Common myeloid progenitor, CD34-positive (primary cell): Measurements from ENCODE around the gene LY6G6C.

ENCODE experiments used
- CTCF ChIA-PET: fragments of 350-600 bp; sonication (Branson Sonifier 250); formaldehyde crosslinking; loops from one replicate; lab custom pipeline; 2021; ENCODE audit warnings: antibody characterized with exemption; lab: Charles Lee
- POLR2A ChIA-PET: fragments of 350-600 bp; sonication (Branson Sonifier 250); formaldehyde crosslinking; loops from one replicate; lab custom pipeline; 2021; ENCODE audit warnings: antibody characterized with exemption; lab: Charles Lee
- DNase-seq, 3 donors: peaks; one replicate each; pipeline versions ENCODE4 v3.0.0 to v3.0.0-alpha.2; 2013
- H3K27ac ChIP-seq, 2 experiments: 1 replicate in 1 of 2; 2 replicates in 1 of 2; pipeline ENCODE4 v1.7.0; 2013; ENCODE audit warnings: inconsistent platforms in 2 of 2, low read length in 2 of 2, mild to moderate bottlenecking in 2 of 2, low read depth in 1 of 2, moderate library complexity in 1 of 2; ENCODE audit not compliant: severe bottlenecking in 2 of 2, insufficient read depth in 1 of 2, poor library complexity in 1 of 2
- H3K27me3 ChIP-seq, 5 experiments: replicated peaks in 2 of 5; 1 replicate in 3 of 5; 2 replicates in 2 of 5; pipeline versions ENCODE4 v1.6.1 to v1.7.0; 2013; ENCODE audit warnings: low read length in 4 of 5, mild to moderate bottlenecking in 2 of 5, moderate library complexity in 2 of 5, inconsistent platforms in 1 of 5; ENCODE audit not compliant: insufficient read depth in 5 of 5, control insufficient read depth in 4 of 5
- H3K36me3 ChIP-seq, 4 experiments: 1 replicate in 2 of 4; 2 replicates in 2 of 4; pipeline versions ENCODE4 v1.6.1 to v1.7.0; 2013; ENCODE audit warnings: low read length in 3 of 4, control low read depth in 1 of 4, mild to moderate bottlenecking in 1 of 4; ENCODE audit not compliant: control insufficient read depth in 4 of 4, insufficient read depth in 4 of 4
- H3K4me1 ChIP-seq, 4 experiments: 1 replicate in 3 of 4; 2 replicates in 1 of 4; pipeline versions ENCODE4 v1.6.1 to v1.7.1; 2013; ENCODE audit warnings: low read length in 3 of 4, mild to moderate bottlenecking in 3 of 4, control low read depth in 1 of 4, inconsistent platforms in 1 of 4, moderate library complexity in 1 of 4; ENCODE audit not compliant: control insufficient read depth in 4 of 4, insufficient read depth in 4 of 4; ENCODE audit errors: control extremely low read depth in 1 of 4
- H3K4me3 ChIP-seq, 7 experiments: 1 replicate in 4 of 7; 2 replicates in 3 of 7; pipeline versions ENCODE4 v1.5.1 to v1.7.0; 2013; ENCODE audit warnings: mild to moderate bottlenecking in 7 of 7, low read length in 6 of 7, moderate library complexity in 6 of 7, inconsistent platforms in 2 of 7, low read depth in 2 of 7, control low read depth in 1 of 7; ENCODE audit not compliant: insufficient read depth in 4 of 7, control insufficient read depth in 1 of 7; ENCODE audit errors: extremely low read depth in 1 of 7
- H3K9me3 ChIP-seq, 5 experiments: 1 replicate in 4 of 5; 2 replicates in 1 of 5; pipeline versions ENCODE4 v1.6.1 to v1.7.1; 2013; ENCODE audit warnings: low read length in 4 of 5, mild to moderate bottlenecking in 2 of 5, inconsistent platforms in 1 of 5, low read depth in 1 of 5, moderate library complexity in 1 of 5; ENCODE audit not compliant: control insufficient read depth in 4 of 5, insufficient read depth in 2 of 5; ENCODE audit errors: control extremely low read depth in 1 of 5
- WGBS: methylation state at CpG from one replicate; pipeline ENCODE4 v1.1.5; 2013; ENCODE audit not compliant: insufficient coverage; 5-methylcytosine and 5-hydroxymethylcytosine counted together

Gene LY6G6C

DNA sequence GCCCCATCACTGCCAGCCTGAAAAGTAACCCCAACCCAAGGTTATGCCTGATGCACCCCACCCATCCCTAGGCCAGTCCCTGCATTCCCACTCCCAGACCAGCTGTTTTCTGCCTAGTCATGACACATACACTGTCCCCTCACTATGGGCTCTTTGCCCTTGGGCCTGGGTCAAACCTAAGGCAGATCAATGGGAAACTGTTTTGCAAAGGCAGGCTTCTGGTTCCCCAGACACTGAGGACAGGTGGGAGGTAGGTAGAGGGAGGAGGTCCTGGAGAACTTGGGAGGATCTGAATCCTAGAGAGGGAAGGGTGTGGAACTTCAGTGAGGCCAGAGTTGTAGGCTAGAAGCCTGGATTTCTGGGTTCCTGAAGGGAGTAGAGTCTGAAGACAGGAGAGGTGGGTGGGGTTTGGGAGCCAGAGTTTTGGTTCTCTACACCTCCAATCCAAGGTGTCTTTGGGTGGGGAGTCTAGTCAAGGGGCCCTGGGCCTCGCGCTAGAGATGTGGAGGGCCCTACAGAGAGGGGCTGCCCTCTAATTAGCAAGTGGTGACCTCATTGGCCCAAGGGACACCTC, 12.8 kb upstream of the LY6G6C start:
- POLR2A ChIA-PET, result interaction anchor here (1.3 to 2.2 kb wide), 2 partner anchors 72 to 128 kb away, joined by 4 to 7 read pairs; partner anchors contain the start of genes LSM2 and NEU1
- Histone ChIP-seq H3K9me3 (no peaks in the 10 kb centered on the region), H3K27me3 (no peaks in the 10 kb centered on the region), H3K4me3 (peak overlapping the region; percentile 80 to 100 (median 96)), H3K4me1 (peaks cover 17 to 71% (median 61%) of the 10 kb centered on the region in 4 experiments), H3K27ac (peak overlapping the region; percentile 99), H3K36me3 (peaks cover 11 to 39% (median 28%) of the 10 kb centered on the region in 4 experiments)
- CTCF ChIA-PET, result interaction anchor here (0.9 to 19.7 kb wide), 4 partner anchors 20 to 84 kb away, joined by 3 to 268 read pairs (median 6); partner anchors contain the start of gene SAPCD1
- no CpG with 5 or more reads among the region's 2 CpGs for WGBS
- DNase-seq, result no peak

DNA sequence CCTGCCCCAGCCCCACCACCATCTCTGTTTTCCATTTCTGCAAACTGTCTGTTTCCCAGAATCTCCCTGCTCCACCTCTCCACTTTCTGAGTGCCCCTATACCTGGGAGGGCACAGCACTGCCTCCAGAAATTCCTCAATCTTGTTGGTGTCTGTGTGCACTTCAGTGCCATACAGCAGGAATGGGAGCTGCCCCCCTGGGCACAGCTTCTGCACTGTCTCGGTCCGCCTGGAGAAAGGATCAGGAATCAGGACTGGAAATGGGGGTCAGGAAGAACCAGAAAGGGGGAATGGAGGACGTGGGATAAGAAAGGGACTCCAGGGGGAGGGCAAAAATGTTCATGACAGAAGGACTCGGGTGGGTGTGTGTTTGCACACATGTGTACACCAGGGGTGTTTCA, 12.2 kb upstream of the LY6G6C start:
- peaks cover 12 to 72% (median 60%) of the 10 kb centered on the region in 4 experiments for H3K4me1 ChIP-seq
- no peaks in the 10 kb centered on the region for H3K9me3 ChIP-seq
- no peak for DNase-seq
- ChIA-PET CTCF (interaction anchor here (0.9 to 19.7 kb wide), 4 partner anchors 10 to 84 kb away, joined by 3 to 268 read pairs (median 6); partner anchors contain the start of gene SAPCD1), POLR2A (interaction anchor here (0.6 kb wide), 1 partner anchor 536 kb away, joined by 3 read pairs; no protein-coding TSS in a partner anchor)
- peak overlapping the region; percentile 99 for H3K27ac ChIP-seq
- 94% methylated on average over 4 of the region's 4 CpGs for WGBS
- H3K36me3 ChIP-seq, result peaks cover 11 to 39% (median 28%) of the 10 kb centered on the region in 4 experiments
- H3K27me3 ChIP-seq, result no peaks in the 10 kb centered on the region
- H3K4me3 ChIP-seq, result peak overlapping the region in 6 of 7 experiments; percentile 26 to 100 (median 96)

DNA sequence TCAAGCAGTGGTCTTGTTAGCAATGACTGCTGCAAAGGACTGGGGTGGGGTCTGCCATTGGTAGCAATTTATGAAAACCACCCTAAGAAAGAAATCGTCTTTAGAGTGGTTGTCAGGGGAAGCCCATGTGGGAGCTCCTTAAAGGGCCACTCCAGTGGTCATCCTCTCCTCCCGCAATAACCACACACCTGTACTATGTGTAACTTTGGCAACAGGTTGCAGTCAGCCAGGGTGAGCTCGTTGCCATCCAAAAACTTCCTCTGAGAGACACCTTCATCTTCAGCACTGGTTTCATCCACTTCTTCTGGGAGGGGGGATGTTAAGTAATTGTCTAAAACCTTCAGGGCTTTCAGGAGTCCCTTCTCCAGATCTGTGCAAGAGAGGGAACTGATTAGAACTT, 10.5 kb upstream of the LY6G6C start:
- Histone ChIP-seq H3K9me3 (no peaks in the 10 kb centered on the region), H3K4me1 (peaks cover 10 to 72% (median 61%) of the 10 kb centered on the region in 4 experiments), H3K27ac (no peak overlapping the region), H3K27me3 (no peaks in the 10 kb centered on the region), H3K36me3 (peaks cover 11 to 41% (median 32%) of the 10 kb centered on the region in 4 experiments), H3K4me3 (no peak overlapping the region)
- ChIA-PET CTCF (interaction anchor here (0.6 to 19.7 kb wide), 7 partner anchors 9 to 94 kb away, joined by 3 to 268 read pairs (median 3); partner anchors contain the start of genes LY6G5C and SAPCD1), POLR2A (interaction anchor here (1.1 kb wide), 1 partner anchor 8 kb away, joined by 4 read pairs; the partner anchor contains the start of gene MSH5)
- 80% methylated on average over 1 of the region's 3 CpGs for WGBS
- no peak for DNase-seq

DNA sequence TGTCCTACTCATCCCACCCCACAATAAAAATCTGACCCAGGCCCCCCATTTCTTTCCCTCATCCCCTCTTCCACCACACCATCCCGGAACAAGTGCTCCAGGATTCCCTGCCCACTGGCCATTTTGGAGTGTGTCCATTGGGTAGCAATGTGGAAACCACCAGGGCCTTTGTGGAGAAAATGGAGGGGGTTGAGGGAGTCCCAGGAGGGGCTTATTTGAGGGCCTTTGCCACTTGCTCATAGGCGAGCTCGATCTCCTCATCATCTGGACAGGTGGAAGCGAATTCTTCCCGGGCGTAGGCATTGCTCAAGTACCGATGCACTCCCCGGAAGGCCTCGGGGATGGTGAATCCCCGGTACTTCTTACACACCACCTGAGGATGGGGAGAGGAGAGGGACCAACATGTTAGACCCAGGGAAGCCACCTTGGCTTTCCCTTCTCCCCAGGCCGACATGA, 9.1 kb upstream of the LY6G6C start:
- WGBS, result 86% methylated on average over 7 of the region's 11 CpGs
- CTCF ChIA-PET, result interaction anchor here (0.7 to 19.7 kb wide), 18 partner anchors 8 to 184 kb away, joined by 3 to 268 read pairs (median 4); partner anchors contain the start of genes ATP6V1G2, CLIC1, HSPA1A and HSPA1B
- no peaks in the 10 kb centered on the region for H3K9me3 ChIP-seq
- peak in 1 of 3 donors; percentile 28 for DNase-seq
- peak overlapping the region in 4 of 7 experiments; percentile 81 to 96 (median 94) for H3K4me3 ChIP-seq
- peak overlapping the region in 1 of 2 experiments; percentile 60 for H3K27ac ChIP-seq
- peaks cover 11 to 54% (median 38%) of the 10 kb centered on the region in 4 experiments for H3K36me3 ChIP-seq
- peaks cover 20 to 78% (median 66%) of the 10 kb centered on the region in 4 experiments for H3K4me1 ChIP-seq
- POLR2A ChIA-PET, result interaction anchor here (0.7 to 2.2 kb wide), 8 partner anchors 9 to 133 kb away, joined by 5 to 53 read pairs (median 10); partner anchors contain the start of genes HSPA1B, LSM2 and MSH5
- H3K27me3 ChIP-seq, result no peaks in the 10 kb centered on the region

DNA sequence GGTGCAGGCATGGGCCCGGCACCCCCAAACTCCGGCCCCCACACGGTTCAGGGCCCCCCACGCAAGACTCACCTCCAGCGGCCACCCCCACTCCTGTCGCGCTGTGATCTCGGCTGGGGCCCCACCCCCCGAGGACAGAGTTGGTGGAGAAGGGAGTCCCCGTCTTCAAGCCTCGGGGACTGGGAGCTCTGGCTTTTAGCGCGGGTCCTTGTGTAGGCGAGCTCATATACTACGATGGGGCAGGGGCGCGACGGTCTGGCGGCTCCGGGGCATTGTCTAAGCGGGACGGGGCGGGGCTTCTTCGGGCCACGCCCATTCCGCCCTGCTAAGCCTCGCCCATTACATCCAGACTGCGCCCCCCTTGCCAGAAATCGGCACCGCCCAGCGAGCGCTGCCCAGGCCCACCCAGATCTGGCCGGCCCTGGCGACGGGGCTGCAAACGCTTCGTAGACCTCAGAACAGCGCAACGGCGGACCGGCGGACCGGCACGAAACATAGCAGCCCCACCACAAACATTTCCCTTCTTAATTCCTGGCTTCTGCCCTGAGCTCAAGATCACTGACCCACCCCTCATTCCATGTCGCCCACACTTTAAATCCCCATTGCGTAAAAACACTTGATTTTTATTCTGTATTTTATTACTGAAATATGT, 8.6 kb upstream of the LY6G6C start:
- ChIA-PET CTCF (interaction anchor here (0.7 to 19.7 kb wide), 21 partner anchors 9 to 184 kb away, joined by 3 to 268 read pairs (median 4); partner anchors contain the start of genes ATP6V1G2, C6orf47, CLIC1 and HSPA1A), POLR2A (interaction anchor here (0.7 to 2.2 kb wide), 10 partner anchors 9 to 133 kb away, joined by 3 to 53 read pairs (median 9); partner anchors contain the start of genes GPANK1, HSPA1B, LSM2 and LY6G6C)
- H3K4me3 ChIP-seq, result peak overlapping the region; percentile 81 to 100 (median 95)
- peaks cover 20 to 78% (median 67%) of the 10 kb centered on the region in 4 experiments for H3K4me1 ChIP-seq
- H3K36me3 ChIP-seq, result peaks cover 11 to 56% (median 39%) of the 10 kb centered on the region in 4 experiments
- H3K27ac ChIP-seq, result peak overlapping the region; percentile 62 to 88
- WGBS, result under 1% methylated on average over 42 of the region's 46 CpGs
- DNase-seq, result peak; percentile 89 to 95 (median 94)
- no peaks in the 10 kb centered on the region for H3K9me3 ChIP-seq
- H3K27me3 ChIP-seq, result no peaks in the 10 kb centered on the region

DNA sequence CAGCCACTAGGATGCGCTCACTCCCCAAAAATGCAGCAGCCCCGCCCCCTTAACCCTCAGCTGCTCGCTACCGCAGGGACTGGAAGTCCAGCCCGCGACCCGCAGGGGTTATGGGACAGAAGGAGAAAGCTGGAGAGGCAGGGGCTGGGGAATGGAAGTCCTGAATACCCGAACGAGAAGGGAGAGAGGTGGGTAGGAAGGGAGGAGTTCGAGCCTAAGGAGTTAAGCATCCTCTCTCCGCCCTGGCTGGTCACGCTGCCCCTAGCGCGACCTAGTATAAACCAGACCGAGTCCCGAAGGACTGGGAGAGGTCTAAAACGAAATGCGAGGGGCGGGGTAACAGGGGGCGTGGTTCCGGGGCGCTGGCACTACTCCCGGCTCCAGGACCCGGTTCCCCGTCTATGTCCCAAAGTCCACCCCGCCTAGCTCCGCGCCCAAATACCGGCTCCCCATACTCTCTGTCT, 8.0 kb upstream of the LY6G6C start:
- Histone ChIP-seq H3K4me1 (peaks cover 20 to 78% (median 67%) of the 10 kb centered on the region in 4 experiments), H3K27me3 (no peaks in the 10 kb centered on the region), H3K9me3 (no peaks in the 10 kb centered on the region), H3K27ac (peak overlapping the region; percentile 62 to 88), H3K4me3 (peak overlapping the region; percentile 81 to 100 (median 95)), H3K36me3 (peaks cover 11 to 60% (median 40%) of the 10 kb centered on the region in 4 experiments)
- POLR2A ChIA-PET, result interaction anchor here (0.7 to 2.2 kb wide), 10 partner anchors 8 to 101 kb away, joined by 3 to 53 read pairs (median 9); partner anchors contain the start of genes GPANK1, HSPA1B, LSM2 and LY6G6C
- CTCF ChIA-PET, result interaction anchor here (0.9 to 19.7 kb wide), 18 partner anchors 9 to 183 kb away, joined by 3 to 268 read pairs (median 4); partner anchors contain the start of genes ATP6V1G2, C6orf47, CLIC1 and HSPA1A
- DNase-seq, result peak; percentile 88 to 91 (median 91)
- 0% methylated on average over 16 of the region's 29 CpGs for WGBS
